Prostate gland (tissue), 2 donors: ENCODE results near the gene AIF1L. TPM values are rescaled to one million over a fixed set of nuclear protein-coding genes. Genes with fewer than 3 reads are reported as not detected.

ENCODE experiments used
- DNase-seq: peaks from one replicate; pipeline ENCODE4 v3.0.0-alpha.2; 2019; ENCODE audit warnings: low spot score
- H3K27ac ChIP-seq, 2 donors: fragments of 200-600 bp; sonication (generic); 2 replicates each; pipeline ENCODE4 v1.5.1; 2017 to 2019
- H3K27me3 ChIP-seq: fragments of 200-600 bp; sonication (generic); replicated peaks from 2 replicates; pipeline ENCODE4 v1.5.1; 2019; ENCODE audit not compliant: insufficient read depth
- H3K36me3 ChIP-seq, 2 donors: fragments of 200-600 bp; sonication (generic); 1 replicate in 1 of 2; 2 replicates in 1 of 2; pipeline versions ENCODE4 v1.5.1 to v1.8.1; 2017 to 2019
- H3K4me1 ChIP-seq: fragments of 200-600 bp; sonication (generic); replicated peaks from 2 replicates; pipeline ENCODE4 v1.5.1; 2019
- H3K4me3 ChIP-seq, 2 donors: fragments of 200-600 bp; sonication (generic); 2 replicates each; pipeline ENCODE4 v1.5.1; 2017 to 2019
- H3K9me3 ChIP-seq: fragments of 200-600 bp; sonication (generic); 2 replicates; pipeline ENCODE4 v1.5.1; 2017
- POLR2A ChIP-seq: fragments of 450-650 bp; IDR thresholded peaks from one replicate; pipeline ENCODE4 v1.6.1; 2016; ENCODE audit warnings: antibody characterized with exemption, mild to moderate bottlenecking
- POLR2AphosphoS5 ChIP-seq: sonication (generic); formaldehyde crosslinking; IDR thresholded peaks from one replicate; pipeline ENCODE4 v1.6.1; 2017; ENCODE audit warnings: antibody characterized with exemption
- WGBS: methylation state at CpG from one replicate; pipeline ENCODE4 v1.1.5; 2018; 5-methylcytosine and 5-hydroxymethylcytosine counted together
- intact Hi-C: fragments of 100-400 bp; cut with DNase I; formaldehyde crosslinking; loops from one replicate; pipeline ENCODE4 v1.14.2; 2022
- total RNA-seq, 2 donors: library from RNA; depleted of rRNA; stranded (reverse); fragments of >200 nt; gene quantifications; one replicate each; pipeline ENCODE4 v1.1.0, GENCODE V29; 2016
- TF ChIP-seq, protein P1 (sequence below), 4 experiments: fragments of 200-600 bp in 2 of 4; fragments of 450-650 bp in 2 of 4; sonication (generic) in 2 of 4; IDR thresholded peaks; 1 replicate in 3 of 4; 2 replicates in 1 of 4; pipeline ENCODE4 v1.5.1; 2016 to 2019; ENCODE audit warnings: antibody characterized with exemption in 4 of 4, mild to moderate bottlenecking in 2 of 4, moderate library complexity in 2 of 4

Gene AIF1L
- 10 to 100 TPM in 1 of 2 donors, 1 to 10 TPM in 1; 3.6 to 18.4 TPM for total RNA-seq

DNA sequence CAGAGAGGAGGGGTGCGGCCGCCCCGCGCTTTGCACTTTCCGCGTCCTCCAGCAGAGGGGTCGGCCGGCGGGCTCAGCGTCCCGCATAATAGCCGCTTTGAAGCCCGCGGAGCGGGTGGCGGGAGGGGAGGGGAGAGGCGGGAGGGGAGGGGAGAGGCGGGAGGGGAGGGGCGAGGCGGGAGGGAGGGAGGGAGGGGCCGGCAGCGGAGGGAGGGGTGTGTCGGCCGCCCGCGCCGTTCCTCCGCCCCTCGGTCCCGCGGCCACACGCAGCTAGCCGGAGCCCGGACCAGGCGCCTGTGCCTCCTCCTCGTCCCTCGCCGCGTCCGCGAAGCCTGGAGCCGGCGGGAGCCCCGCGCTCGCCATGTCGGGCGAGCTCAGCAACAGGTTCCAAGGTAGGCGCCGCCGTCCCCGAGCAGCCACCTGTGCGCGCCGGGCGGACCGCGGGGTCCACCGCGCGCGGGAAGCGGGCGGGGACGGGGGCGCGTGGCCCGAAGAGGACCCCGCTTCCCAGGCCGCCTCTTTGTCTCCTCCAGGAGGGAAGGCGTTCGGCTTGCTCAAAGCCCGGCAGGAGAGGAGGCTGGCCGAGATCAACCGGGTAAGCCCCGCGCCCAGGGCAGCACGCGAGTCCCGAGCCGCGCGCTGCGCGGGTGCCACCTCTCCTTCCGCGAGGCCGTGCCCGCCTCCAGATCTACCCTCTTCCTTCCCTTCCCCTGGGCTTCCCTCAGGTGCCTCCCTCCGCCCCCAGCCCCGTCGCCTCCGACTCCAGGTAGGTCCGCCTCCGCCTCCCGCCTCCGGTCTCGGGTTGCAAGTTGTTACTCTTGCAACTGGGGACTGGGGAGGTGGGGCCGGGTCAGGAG, at the start of gene AIF1L:
AIF1L (plus strand) TSS at position 263 of the 857 bp plus-strand sequence; CDS start at position 362, 99 bp downstream.
- TF ChIP-seq POLR2A: peak; percentile 32
- TF ChIP-seq, protein P1, sequence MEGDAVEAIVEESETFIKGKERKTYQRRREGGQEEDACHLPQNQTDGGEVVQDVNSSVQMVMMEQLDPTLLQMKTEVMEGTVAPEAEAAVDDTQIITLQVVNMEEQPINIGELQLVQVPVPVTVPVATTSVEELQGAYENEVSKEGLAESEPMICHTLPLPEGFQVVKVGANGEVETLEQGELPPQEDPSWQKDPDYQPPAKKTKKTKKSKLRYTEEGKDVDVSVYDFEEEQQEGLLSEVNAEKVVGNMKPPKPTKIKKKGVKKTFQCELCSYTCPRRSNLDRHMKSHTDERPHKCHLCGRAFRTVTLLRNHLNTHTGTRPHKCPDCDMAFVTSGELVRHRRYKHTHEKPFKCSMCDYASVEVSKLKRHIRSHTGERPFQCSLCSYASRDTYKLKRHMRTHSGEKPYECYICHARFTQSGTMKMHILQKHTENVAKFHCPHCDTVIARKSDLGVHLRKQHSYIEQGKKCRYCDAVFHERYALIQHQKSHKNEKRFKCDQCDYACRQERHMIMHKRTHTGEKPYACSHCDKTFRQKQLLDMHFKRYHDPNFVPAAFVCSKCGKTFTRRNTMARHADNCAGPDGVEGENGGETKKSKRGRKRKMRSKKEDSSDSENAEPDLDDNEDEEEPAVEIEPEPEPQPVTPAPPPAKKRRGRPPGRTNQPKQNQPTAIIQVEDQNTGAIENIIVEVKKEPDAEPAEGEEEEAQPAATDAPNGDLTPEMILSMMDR (IDR thresholded peaks at IDR 0.05): no peak
- 1% methylated on average over 70 of the region's 99 CpGs for whole genome bisulfite sequencing
- intact Hi-C loops: no loop called here
- peaks cover 2% of the 10 kb centered on the region for H3K4me1 ChIP-seq
- peak; percentile 44 for DNase-seq
- H3K4me3 ChIP-seq: peak within 1 kb of the TSS; percentile 36 to 52
- H3K27ac ChIP-seq: peak within 1 kb of the TSS in 1 of 2 donors; percentile 54
- H3K9me3 ChIP-seq: no peaks in the 10 kb centered on the region
- H3K27me3 ChIP-seq: no peaks in the 10 kb centered on the region
- H3K36me3 ChIP-seq: no peaks in the 10 kb centered on the region

DNA sequence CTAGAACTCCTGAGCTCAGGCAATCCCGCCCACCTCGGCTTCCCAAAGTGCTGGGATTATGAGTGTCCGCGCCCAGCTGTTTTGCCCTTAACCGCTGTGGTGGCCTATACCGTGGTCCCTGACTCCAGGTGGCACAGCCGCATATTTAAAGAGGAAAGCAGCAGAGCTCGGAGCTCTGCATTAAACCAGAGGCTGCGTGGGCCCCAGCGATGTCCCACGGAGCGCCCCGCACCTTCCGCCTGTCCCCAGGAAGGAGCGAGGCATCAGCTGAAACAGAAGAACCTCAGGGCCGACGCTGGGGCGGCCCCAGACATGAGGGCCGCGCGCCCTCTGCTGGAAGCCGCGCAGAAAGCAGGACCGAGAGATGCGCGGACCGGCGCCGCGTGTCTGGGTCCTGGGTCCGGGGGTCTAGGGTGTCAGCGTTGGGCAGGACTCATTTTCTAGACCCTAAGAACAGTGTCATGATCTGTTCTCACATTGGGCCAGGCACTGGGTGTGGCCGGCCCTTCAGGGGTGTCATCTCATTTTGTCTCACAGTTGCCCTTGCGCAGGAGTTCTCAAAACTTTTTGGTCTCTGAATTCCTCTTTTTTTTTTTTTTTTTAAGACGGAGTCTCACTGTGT, 49.6 kb upstream of the AIF1L start:
- WGBS: 9% methylated on average over 30 of the region's 35 CpGs
- intact Hi-C loops: loop anchor here (2.0 to 5.0 kb wide), 3 partner anchors 38 to 339 kb away; partner anchors contain the start of gene LAMC3
- Histone ChIP-seq H3K4me3 (no peak overlapping the region), H3K4me1 (no peaks in the 10 kb centered on the region), H3K27ac (no peak overlapping the region), H3K9me3 (no peaks in the 10 kb centered on the region), H3K36me3 (no peaks in the 10 kb centered on the region), H3K27me3 (no peaks in the 10 kb centered on the region)
- DNase-seq: peak; percentile 27
- TF ChIP-seq POLR2AphosphoS5 (peak; percentile 20), POLR2A (no peak)
- TF ChIP-seq, protein P1 (IDR thresholded peaks at IDR 0.05): peak; percentile 62 to 89 (median 80)

DNA sequence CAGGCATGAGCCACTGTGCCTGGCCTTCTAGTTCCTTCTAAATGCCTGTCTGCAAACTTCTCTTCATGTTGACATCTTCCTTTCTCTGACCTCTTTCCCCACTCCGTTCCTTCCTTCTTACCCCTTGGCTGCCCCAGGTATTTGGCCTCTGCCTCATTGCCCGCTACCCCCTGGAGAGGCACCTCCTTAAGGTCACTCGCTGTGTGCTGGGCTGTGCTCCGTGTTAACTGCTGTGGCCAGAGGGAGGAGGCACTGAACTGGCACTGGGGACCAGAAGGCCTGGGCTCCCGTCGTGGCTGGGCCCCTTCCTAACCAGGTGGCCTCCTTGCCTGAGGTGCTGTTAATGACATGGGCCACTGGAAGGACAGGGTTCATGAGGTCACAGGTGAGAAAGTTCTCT, 48.0 kb upstream of the AIF1L start:
- intact Hi-C loops: loop anchor here (5.0 kb wide), 2 partner anchors 176 to 341 kb away; no protein-coding TSS in a partner anchor
- Histone ChIP-seq H3K27ac (no peak overlapping the region), H3K9me3 (no peaks in the 10 kb centered on the region), H3K4me3 (no peak overlapping the region), H3K36me3 (no peaks in the 10 kb centered on the region), H3K4me1 (no peaks in the 10 kb centered on the region), H3K27me3 (no peaks in the 10 kb centered on the region)
- 77% methylated on average over 6 of the region's 6 CpGs for WGBS
- TF ChIP-seq POLR2AphosphoS5 (no peak), POLR2A (no peak)
- TF ChIP-seq, protein P1 (IDR thresholded peaks at IDR 0.05): no peak
- no peak for DNase-seq

DNA sequence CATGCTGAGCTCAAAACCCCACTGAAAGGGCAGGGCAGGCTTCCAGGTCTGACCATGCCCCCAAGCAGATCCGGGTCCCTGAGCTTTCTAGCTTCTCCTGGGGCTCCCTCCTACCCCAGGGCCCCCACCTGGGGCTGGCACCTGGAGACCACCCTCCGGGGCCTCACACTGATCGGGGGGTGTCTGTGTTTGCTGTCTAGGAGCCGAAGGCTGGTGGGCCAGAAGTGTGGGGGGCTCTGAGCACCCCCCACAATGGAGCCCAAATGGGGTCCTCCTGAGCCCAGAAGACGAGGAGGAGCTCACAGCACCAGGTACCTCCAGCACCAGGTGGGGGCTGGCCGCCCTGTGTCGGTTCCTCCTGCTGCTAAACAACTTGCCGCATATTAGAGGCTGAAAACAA, 47.5 kb upstream of the AIF1L start:
- TF ChIP-seq POLR2A (no peak), POLR2AphosphoS5 (no peak)
- TF ChIP-seq, protein P1 (IDR thresholded peaks at IDR 0.05): no peak
- H3K4me1 ChIP-seq: no peaks in the 10 kb centered on the region
- no peak overlapping the region for H3K27ac ChIP-seq
- DNase-seq: no peak
- intact Hi-C loops: loop anchor here (5.0 kb wide), 2 partner anchors 177 to 342 kb away; no protein-coding TSS in a partner anchor
- no peaks in the 10 kb centered on the region for H3K27me3 ChIP-seq
- 93% methylated on average over 8 of the region's 8 CpGs for WGBS
- no peak overlapping the region for H3K4me3 ChIP-seq
- no peaks in the 10 kb centered on the region for H3K9me3 ChIP-seq
- H3K36me3 ChIP-seq: no peaks in the 10 kb centered on the region
